HepG2 (cell line): ENCODE measurements around the gene PLA2R1. TPM values are rescaled to one million over a fixed set of nuclear protein-coding genes. Genes with fewer than 3 reads are reported as not detected.

Source experiments
- HDAC1 ChIP-seq: sonication (generic); formaldehyde crosslinking; IDR thresholded peaks from 2 replicates; pipeline ENCODE4 v1.5.1; 2020; ENCODE audit warnings: mild to moderate bottlenecking, missing genetic modification reagents
- IKZF1 ChIP-seq: fragments of 450-650 bp; IDR thresholded peaks from 2 replicates; pipeline ENCODE4 v1.7.1; 2016
- KDM6A ChIP-seq: IDR thresholded peaks from 2 replicates; pipeline ENCODE4 v1.6.1; 2016; ENCODE audit warnings: low read depth
- KLF6 ChIP-seq: IDR thresholded peaks from 2 replicates; pipeline ENCODE4 v1.8.0; 2016; ENCODE audit warnings: missing biosample characterization, missing genetic modification reagents
- KMT2B ChIP-seq: IDR thresholded peaks from 2 replicates; pipeline ENCODE4 v1.6.1; 2016; ENCODE audit warnings: missing genetic modification reagents, missing compliant biosample characterization
- MAFG ChIP-seq: sonication (generic); formaldehyde crosslinking; IDR thresholded peaks from 2 replicates; pipeline ENCODE4 v1.5.1; 2020; ENCODE audit warnings: mild to moderate bottlenecking, missing genetic modification reagents
- MED8 ChIP-seq: sonication (generic); formaldehyde crosslinking; IDR thresholded peaks from 2 replicates; pipeline ENCODE4 v1.8.1; 2023; ENCODE audit warnings: mild to moderate bottlenecking, missing genetic modification reagents; ENCODE audit not compliant: insufficient replicate concordance
- NFE2L2 ChIP-seq: fragments of 150-350 bp; IDR thresholded peaks from 2 replicates; pipeline ENCODE4 v1.6.1; 2014; ENCODE audit warnings: low read length
- NFYC ChIP-seq: IDR thresholded peaks from 2 replicates; pipeline ENCODE4 v1.6.1; 2016; ENCODE audit warnings: missing genetic modification reagents, missing compliant biosample characterization
- PCBP1 ChIP-seq: fragments of 200-400 bp; formaldehyde crosslinking; IDR thresholded peaks from 2 replicates; pipeline ENCODE4 v1.6.1; 2017; ENCODE audit warnings: mild to moderate bottlenecking, low read depth, low read length, borderline replicate concordance
- RAD51 ChIP-seq: fragments of 450-650 bp; IDR thresholded peaks from 2 replicates; pipeline ENCODE4 v1.6.1; 2016; ENCODE audit warnings: borderline replicate concordance
- STAG1 ChIP-seq: sonication (generic); formaldehyde crosslinking; IDR thresholded peaks from 2 replicates; pipeline ENCODE4 v1.4.0; 2020; ENCODE audit warnings: missing genetic modification reagents
- ZBTB8A ChIP-seq: sonication (generic); formaldehyde crosslinking; IDR thresholded peaks from 2 replicates; pipeline ENCODE4 v1.4.0; 2020; ENCODE audit warnings: mild to moderate bottlenecking, low read depth, missing genetic modification reagents, borderline replicate concordance
- ZNF180 ChIP-seq: sonication (generic); formaldehyde crosslinking; IDR thresholded peaks from 2 replicates; pipeline ENCODE4 v1.4.0; 2020; ENCODE audit warnings: low read depth, missing genetic modification reagents, borderline replicate concordance
- polyA plus RNA-seq, 8 experiments: library from polyadenylated mRNA; depleted of rRNA in 3 of 8; stranded (reverse) in 7 of 8; unstranded in 1 of 8; fragments of >200 nt; fragmentation: Illumina TruSeq in 4 of 8; extraction: Trizol in 4 of 8; gene quantifications; 2 replicates each; pipeline versions ENCODE4 v1.2.1 to v1.2.3, GENCODE V29; 2011 to 2016; ENCODE audit warnings: low read depth in 4 of 8, missing spikeins in 1 of 8, mixed read lengths in 1 of 8; ENCODE audit not compliant: insufficient read depth in 1 of 8
- total RNA-seq, 5 experiments: library from RNA; depleted of rRNA; stranded (reverse); fragments of >200 nt; fragmentation: Illumina TruSeq; extraction: Trizol; gene quantifications; 2 replicates each; pipeline ENCODE4 v1.2.3, GENCODE V29; 2016; ENCODE audit warnings: low read depth in 1 of 5
- TF ChIP-seq, protein P1 (sequence below): sonication (generic); formaldehyde crosslinking; IDR thresholded peaks from 2 replicates; pipeline ENCODE4 v1.9.0; 2021; ENCODE audit warnings: missing genetic modification reagents, mild to moderate bottlenecking, borderline replicate concordance
- TF ChIP-seq, protein P2 (sequence below): sonication (generic); formaldehyde crosslinking; IDR thresholded peaks from 2 replicates; pipeline ENCODE4 v1.8.1; 2023; ENCODE audit warnings: mild to moderate bottlenecking, moderate library complexity, missing genetic modification reagents
- TF ChIP-seq, protein P3 (sequence below): sonication (generic); formaldehyde crosslinking; IDR thresholded peaks from 2 replicates; pipeline ENCODE4 v1.8.0; 2022; ENCODE audit warnings: low read depth, missing genetic modification reagents
- TF ChIP-seq, protein P4 (sequence below): sonication (generic); formaldehyde crosslinking; IDR thresholded peaks from 2 replicates; pipeline ENCODE4 v1.4.0; 2020; ENCODE audit warnings: mild to moderate bottlenecking, missing genetic modification reagents
- TF ChIP-seq, protein P5 (sequence below): sonication (generic); formaldehyde crosslinking; IDR thresholded peaks from 2 replicates; pipeline ENCODE4 v1.4.0; 2020; ENCODE audit warnings: missing genetic modification reagents
- TF ChIP-seq, protein P6 (sequence below): sonication (generic); formaldehyde crosslinking; IDR thresholded peaks from 2 replicates; pipeline ENCODE4 v1.4.0; 2020; ENCODE audit warnings: low read depth, missing genetic modification reagents

PLA2R1 gene
- total and polyA plus RNA-seq, 2 of the 13 experiments (the other 11 are each of a cell fraction or from before 2014, with no cell fraction given), result not detected

DNA sequence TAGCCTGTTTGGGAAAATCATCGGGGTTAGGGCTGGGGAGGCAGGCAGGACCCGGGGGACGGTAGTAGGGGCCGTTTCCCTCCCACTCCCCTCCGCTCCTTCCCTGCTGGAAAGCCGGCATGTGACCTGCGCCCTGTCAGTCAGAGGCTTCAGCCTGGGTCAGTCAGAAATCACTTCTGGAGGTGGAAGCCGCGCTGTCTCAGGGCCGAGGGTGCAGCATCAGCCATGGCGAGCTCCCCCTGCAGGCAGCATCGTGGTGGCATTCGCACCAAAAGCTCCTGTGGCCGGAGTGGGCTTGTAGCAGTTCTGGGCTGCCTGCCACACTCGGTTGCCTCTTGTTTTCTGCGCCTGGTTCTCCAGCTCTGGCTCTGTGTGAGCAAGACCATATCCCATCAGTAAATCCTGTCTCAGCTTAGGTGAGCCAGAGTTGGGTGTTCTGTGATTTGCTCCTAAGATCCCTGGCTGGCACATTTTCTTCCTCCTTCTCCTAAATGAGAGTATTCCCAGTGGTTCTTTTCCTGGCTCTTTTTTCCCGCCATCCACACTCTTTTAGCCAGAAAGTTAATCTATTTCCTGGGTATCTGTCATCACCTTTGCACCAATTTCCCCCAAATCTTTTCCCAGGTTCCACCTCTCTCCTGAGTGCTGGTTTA, 140.5 kb downstream of the PLA2R1 start (continued):
- TF ChIP-seq, protein P1, sequence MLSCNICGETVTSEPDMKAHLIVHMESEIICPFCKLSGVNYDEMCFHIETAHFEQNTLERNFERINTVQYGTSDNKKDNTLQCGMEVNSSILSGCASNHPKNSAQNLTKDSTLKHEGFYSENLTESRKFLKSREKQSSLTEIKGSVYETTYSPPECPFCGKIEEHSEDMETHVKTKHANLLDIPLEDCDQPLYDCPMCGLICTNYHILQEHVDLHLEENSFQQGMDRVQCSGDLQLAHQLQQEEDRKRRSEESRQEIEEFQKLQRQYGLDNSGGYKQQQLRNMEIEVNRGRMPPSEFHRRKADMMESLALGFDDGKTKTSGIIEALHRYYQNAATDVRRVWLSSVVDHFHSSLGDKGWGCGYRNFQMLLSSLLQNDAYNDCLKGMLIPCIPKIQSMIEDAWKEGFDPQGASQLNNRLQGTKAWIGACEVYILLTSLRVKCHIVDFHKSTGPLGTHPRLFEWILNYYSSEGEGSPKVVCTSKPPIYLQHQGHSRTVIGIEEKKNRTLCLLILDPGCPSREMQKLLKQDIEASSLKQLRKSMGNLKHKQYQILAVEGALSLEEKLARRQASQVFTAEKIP (CRISPR knock-in tag), result no peak
- no peak for TF ChIP-seq MAFG (CRISPR knock-in tag)
- TF ChIP-seq PCBP1, result no peak
- no peak for TF ChIP-seq ZBTB8A
- TF ChIP-seq MED8 (CRISPR knock-in tag), result no peak
- TF ChIP-seq NFE2L2, result no peak
- no peak for TF ChIP-seq KDM6A
- TF ChIP-seq, protein P2, sequence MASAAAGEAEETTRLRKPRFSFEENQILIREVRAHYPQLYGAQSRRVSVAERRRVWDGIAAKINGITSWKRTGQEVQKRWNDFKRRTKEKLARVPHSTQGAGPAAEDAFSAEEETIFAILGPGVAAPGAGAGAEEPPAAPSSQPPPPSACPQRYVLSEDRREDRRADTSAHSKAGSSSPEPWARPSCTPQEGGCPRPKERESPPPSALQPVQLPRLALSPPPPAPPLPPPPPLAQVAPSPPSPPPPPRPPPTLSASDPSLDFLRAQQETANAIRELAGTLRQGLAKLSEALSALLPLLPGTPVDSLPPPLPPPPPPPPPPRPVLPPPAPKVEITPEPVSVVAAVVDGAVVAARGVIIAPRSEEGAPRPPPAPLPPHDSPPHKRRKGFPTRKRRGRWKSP, result peak; percentile 26; the same call in 1 of the 2 replicates
- TF ChIP-seq, protein P3, sequence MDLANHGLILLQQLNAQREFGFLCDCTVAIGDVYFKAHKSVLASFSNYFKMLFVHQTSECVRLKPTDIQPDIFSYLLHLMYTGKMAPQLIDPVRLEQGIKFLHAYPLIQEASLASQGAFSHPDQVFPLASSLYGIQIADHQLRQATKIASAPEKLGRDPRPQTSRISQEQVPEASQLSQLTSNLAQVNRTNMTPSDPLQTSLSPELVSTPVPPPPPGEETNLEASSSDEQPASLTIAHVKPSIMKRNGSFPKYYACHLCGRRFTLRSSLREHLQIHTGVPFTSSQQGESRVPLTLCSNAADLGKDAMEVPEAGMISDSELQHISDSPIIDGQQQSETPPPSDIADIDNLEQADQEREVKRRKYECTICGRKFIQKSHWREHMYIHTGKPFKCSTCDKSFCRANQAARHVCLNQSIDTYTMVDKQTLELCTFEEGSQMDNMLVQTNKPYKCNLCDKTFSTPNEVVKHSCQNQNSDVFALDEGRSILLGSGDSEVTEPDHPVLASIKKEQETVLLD (CRISPR knock-in tag), result no peak
- TF ChIP-seq, protein P4, sequence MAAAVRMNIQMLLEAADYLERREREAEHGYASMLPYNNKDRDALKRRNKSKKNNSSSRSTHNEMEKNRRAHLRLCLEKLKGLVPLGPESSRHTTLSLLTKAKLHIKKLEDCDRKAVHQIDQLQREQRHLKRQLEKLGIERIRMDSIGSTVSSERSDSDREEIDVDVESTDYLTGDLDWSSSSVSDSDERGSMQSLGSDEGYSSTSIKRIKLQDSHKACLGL (CRISPR knock-in tag), result no peak
- no peak for TF ChIP-seq KMT2B (CRISPR knock-in tag)
- no peak; the same call in 1 of the 2 replicates for TF ChIP-seq HDAC1 (CRISPR knock-in tag)
- TF ChIP-seq, protein P5, sequence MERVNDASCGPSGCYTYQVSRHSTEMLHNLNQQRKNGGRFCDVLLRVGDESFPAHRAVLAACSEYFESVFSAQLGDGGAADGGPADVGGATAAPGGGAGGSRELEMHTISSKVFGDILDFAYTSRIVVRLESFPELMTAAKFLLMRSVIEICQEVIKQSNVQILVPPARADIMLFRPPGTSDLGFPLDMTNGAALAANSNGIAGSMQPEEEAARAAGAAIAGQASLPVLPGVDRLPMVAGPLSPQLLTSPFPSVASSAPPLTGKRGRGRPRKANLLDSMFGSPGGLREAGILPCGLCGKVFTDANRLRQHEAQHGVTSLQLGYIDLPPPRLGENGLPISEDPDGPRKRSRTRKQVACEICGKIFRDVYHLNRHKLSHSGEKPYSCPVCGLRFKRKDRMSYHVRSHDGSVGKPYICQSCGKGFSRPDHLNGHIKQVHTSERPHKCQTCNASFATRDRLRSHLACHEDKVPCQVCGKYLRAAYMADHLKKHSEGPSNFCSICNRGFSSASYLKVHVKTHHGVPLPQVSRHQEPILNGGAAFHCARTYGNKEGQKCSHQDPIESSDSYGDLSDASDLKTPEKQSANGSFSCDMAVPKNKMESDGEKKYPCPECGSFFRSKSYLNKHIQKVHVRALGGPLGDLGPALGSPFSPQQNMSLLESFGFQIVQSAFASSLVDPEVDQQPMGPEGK (CRISPR knock-in tag), result peak; percentile 62; the same call in 1 of the 2 replicates
- TF ChIP-seq IKZF1, result no peak
- TF ChIP-seq, protein P6, sequence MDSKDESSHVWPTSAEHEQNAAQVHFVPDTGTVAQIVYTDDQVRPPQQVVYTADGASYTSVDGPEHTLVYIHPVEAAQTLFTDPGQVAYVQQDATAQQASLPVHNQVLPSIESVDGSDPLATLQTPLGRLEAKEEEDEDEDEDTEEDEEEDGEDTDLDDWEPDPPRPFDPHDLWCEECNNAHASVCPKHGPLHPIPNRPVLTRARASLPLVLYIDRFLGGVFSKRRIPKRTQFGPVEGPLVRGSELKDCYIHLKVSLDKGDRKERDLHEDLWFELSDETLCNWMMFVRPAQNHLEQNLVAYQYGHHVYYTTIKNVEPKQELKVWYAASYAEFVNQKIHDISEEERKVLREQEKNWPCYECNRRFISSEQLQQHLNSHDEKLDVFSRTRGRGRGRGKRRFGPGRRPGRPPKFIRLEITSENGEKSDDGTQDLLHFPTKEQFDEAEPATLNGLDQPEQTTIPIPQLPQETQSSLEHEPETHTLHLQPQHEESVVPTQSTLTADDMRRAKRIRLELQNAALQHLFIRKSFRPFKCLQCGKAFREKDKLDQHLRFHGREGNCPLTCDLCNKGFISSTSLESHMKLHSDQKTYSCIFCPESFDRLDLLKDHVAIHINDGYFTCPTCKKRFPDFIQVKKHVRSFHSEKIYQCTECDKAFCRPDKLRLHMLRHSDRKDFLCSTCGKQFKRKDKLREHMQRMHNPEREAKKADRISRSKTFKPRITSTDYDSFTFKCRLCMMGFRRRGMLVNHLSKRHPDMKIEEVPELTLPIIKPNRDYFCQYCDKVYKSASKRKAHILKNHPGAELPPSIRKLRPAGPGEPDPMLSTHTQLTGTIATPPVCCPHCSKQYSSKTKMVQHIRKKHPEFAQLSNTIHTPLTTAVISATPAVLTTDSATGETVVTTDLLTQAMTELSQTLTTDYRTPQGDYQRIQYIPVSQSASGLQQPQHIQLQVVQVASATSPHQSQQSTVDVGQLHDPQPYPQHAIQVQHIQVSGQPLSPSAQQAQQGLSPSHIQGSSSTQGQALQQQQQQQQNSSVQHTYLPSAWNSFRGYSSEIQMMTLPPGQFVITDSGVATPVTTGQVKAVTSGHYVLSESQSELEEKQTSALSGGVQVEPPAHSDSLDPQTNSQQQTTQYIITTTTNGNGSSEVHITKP (CRISPR knock-in tag), result no peak
- TF ChIP-seq STAG1 (CRISPR knock-in tag), result peak; percentile 87
- TF ChIP-seq ZNF180 (CRISPR knock-in tag), result no peak
- 0 out of 2 replicates have a peak, but pooled peaks have one; percentile 40 for TF ChIP-seq KLF6 (CRISPR knock-in tag)
- no peak for TF ChIP-seq NFYC (CRISPR knock-in tag)
- TF ChIP-seq RAD51, result no peak
